Measurements from ENCODE around the gene ATXN1.

Gene ATXN1

GRCh38 chr6:16781348-16782169 is 20.3 kb upstream of the ATXN1 start:
- Histone ChIP-seq H3K9me3 (ENCODE audit: low read length) (no peaks in the 10 kb centered on the region), H3K4me1 (ENCODE audit: insufficient read depth, low read length) (no peaks in the 10 kb centered on the region), H3K9ac (ENCODE audit: low read length) (no peak overlapping the region), H3K27ac (ENCODE audit: low read depth, low read length) (no peak overlapping the region), H3K36me3 (ENCODE audit: insufficient read depth, low read length) (no peaks in the 10 kb centered on the region), H3K4me3 (ENCODE audit: low read depth in 1 of 2, low read length in 2 of 2) (no peak overlapping the region), H3K27me3 (ENCODE audit: control insufficient read depth in 1 of 2, insufficient read depth in 2 of 2, low read length in 2 of 2) (no peaks in the 10 kb centered on the region)

- Histone ChIP-seq H3K9ac (ENCODE audit: low read length) (no peak overlapping the region), H3K27me3 (ENCODE audit: control insufficient read depth in 1 of 2, insufficient read depth in 2 of 2, low read length in 2 of 2) (no peaks in the 10 kb centered on the region), H3K4me1 (ENCODE audit: insufficient read depth, low read length) (no peaks in the 10 kb centered on the region), H3K4me3 (ENCODE audit: low read depth in 1 of 2, low read length in 2 of 2) (no peak overlapping the region), H3K27ac (ENCODE audit: low read depth, low read length) (no peak overlapping the region), H3K9me3 (ENCODE audit: low read length) (no peaks in the 10 kb centered on the region), H3K36me3 (ENCODE audit: insufficient read depth, low read length) (no peaks in the 10 kb centered on the region)
These were observed 17.3 kb upstream of the ATXN1 start for GRCh38 chr6:16778521-16778920.

DNA sequence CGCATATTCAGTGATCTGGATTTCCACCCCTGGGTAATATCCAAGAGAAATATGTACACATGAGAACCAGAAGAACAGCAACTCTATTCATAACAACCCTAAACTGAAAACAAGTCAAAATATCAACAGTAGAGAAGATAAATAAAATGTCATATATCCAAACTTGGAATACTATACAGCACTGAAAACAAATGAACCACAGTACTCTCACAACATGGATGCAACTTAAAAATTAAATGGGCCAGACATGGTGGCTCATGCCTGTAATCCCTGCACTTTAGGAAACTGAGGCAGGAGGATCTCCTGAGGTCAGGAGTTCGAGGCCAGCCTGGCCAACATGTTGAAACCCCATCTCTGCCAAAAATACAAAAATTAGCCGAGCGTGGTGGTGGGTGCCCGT is 16.5 kb upstream of the ATXN1 start:
- H3K36me3 ChIP-seq (ENCODE audit: insufficient read depth, low read length), result no peaks in the 10 kb centered on the region
- no peak overlapping the region for H3K4me3 ChIP-seq (ENCODE audit: low read depth in 1 of 2, low read length in 2 of 2)
- no peaks in the 10 kb centered on the region for H3K4me1 ChIP-seq (ENCODE audit: insufficient read depth, low read length)
- H3K9me3 ChIP-seq (ENCODE audit: low read length), result no peaks in the 10 kb centered on the region
- H3K9ac ChIP-seq (ENCODE audit: low read length), result no peak overlapping the region
- H3K27ac ChIP-seq (ENCODE audit: low read depth, low read length), result no peak overlapping the region
- no peaks in the 10 kb centered on the region for H3K27me3 ChIP-seq (ENCODE audit: control insufficient read depth in 1 of 2, insufficient read depth in 2 of 2, low read length in 2 of 2)

DNA sequence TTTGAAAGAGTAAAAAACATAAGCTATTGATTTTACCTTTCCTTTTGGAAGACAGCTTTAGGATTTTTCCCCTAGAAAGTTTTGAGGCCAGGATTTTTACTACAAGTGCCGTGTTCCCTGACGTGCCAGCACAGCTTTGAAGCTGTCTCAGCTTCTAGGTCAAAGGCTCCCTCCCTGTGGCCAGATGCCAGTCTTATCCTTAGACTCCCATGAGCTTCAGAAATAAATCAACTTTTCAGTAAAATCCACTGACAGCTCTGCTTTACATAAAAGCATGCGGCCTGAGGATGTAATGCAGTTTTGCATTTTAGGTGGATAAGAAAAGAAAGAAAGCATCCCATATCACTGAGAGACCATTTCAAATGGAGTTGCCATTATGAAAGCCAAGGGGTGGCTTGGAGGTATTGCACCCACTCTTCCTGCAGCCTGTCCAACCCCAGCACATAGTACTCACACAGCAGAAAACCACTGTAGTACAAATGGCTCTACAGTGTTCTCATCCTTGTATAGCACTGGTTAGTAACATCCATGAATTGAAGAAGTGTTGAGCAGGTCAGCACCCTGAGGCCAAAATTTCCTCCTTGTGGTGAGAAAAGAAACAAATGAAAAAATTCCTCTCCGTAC is 15.2 kb upstream of the ATXN1 start:
- no peak overlapping the region for H3K27ac ChIP-seq (ENCODE audit: low read depth, low read length)
- H3K9ac ChIP-seq (ENCODE audit: low read length), result no peak overlapping the region
- no peaks in the 10 kb centered on the region for H3K36me3 ChIP-seq (ENCODE audit: insufficient read depth, low read length)
- H3K4me1 ChIP-seq (ENCODE audit: insufficient read depth, low read length), result no peaks in the 10 kb centered on the region
- no peaks in the 10 kb centered on the region for H3K27me3 ChIP-seq (ENCODE audit: control insufficient read depth in 1 of 2, insufficient read depth in 2 of 2, low read length in 2 of 2)
- no peaks in the 10 kb centered on the region for H3K9me3 ChIP-seq (ENCODE audit: low read length)
- H3K4me3 ChIP-seq (ENCODE audit: low read depth in 1 of 2, low read length in 2 of 2), result no peak overlapping the region

DNA sequence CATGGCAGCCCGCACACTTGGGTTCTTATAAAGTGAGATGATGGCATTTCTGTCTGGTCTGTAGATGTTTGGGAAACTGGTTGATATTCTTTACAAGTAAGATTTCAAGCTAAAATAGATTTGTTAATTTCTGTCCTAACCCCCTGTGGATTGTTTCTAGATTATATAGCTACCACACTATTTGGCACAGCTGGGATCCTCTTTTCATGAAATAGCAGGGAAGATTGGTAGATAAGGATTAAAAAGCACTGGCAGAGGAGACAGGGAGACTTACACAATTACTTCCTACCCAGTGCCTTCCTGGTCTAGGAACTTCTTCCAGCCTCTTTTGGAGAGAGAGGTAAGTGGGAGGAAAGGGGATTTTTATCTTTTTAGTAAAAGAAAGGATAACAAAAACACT is 13.2 kb upstream of the ATXN1 start:
- H3K9me3 ChIP-seq (ENCODE audit: low read length), result no peaks in the 10 kb centered on the region
- H3K9ac ChIP-seq (ENCODE audit: low read length), result no peak overlapping the region
- peaks cover 19% of the 10 kb centered on the region for H3K4me1 ChIP-seq (ENCODE audit: insufficient read depth, low read length)
- H3K4me3 ChIP-seq (ENCODE audit: low read depth in 1 of 2, low read length in 2 of 2), result no peak overlapping the region
- no peak overlapping the region for H3K27ac ChIP-seq (ENCODE audit: low read depth, low read length)
- no peaks in the 10 kb centered on the region for H3K27me3 ChIP-seq (ENCODE audit: control insufficient read depth in 1 of 2, insufficient read depth in 2 of 2, low read length in 2 of 2)
- H3K36me3 ChIP-seq (ENCODE audit: insufficient read depth, low read length), result no peaks in the 10 kb centered on the region

DNA sequence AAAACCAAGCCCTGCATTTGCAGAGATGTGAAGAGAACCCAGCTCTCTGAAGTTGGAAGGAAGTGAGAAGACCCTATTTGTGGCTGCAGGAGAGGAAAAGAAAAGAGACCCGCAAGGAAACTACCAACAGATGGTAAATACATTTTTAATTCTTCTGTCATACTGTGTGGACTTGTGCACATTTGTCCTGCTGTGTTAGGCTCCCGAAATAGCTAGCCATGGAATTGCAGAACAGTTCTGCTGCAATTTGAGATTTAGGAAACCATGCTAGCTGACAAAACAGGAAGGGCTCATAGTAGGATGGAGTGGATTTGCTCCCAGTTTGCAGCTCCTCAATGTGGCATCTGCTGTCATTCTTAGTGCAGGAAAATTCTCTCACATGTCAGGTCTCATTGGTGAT is 12.1 kb upstream of the ATXN1 start:
- H3K9me3 ChIP-seq (ENCODE audit: low read length), result no peaks in the 10 kb centered on the region
- no peak overlapping the region for H3K27ac ChIP-seq (ENCODE audit: low read depth, low read length)
- no peaks in the 10 kb centered on the region for H3K36me3 ChIP-seq (ENCODE audit: insufficient read depth, low read length)
- no peak overlapping the region for H3K9ac ChIP-seq (ENCODE audit: low read length)
- H3K27me3 ChIP-seq (ENCODE audit: control insufficient read depth in 1 of 2, insufficient read depth in 2 of 2, low read length in 2 of 2), result no peaks in the 10 kb centered on the region
- peaks cover 29% of the 10 kb centered on the region for H3K4me1 ChIP-seq (ENCODE audit: insufficient read depth, low read length)
- no peak overlapping the region for H3K4me3 ChIP-seq (ENCODE audit: low read depth in 1 of 2, low read length in 2 of 2)

DNA sequence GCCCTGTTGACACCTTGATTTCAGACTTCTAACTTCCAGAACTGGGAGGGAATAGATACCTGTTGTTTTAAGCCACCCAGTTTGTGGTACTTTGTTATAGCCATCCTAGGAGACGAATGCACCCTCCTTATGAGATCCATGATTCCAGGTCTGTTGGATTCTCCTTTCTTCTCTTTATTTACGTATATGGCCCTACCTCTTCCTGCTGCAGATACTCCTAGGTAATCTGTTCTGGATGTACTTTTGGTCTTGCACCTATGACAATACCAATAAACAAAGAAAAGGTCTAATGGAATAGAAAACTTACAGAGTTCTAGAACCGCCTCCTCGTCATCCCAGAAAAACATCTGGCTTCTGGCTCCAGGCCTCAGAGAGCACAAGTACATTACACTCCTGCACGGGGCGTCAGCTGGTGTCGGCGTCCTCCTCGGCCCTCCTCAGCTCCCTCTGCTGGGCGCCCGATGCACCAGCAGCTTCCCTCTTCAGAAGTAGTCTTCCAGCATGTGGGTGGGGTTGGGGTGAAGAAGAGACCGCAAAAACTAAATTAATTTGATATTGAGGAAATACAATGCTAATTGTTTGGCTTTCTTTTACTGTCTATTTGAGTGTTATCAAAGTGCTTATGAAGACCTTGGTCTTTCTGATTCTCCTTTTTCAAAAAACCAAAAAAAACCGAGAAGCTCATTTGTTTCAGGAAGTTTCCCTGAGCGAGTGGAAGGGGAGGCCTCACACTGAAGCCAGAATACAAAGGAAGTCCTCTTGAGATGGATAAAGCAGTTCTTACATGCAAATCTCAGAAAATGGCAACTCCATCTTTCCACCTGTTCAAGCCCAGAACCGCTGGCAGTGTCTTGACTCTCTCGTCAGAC is 9.7 kb upstream of the ATXN1 start:
- no peak overlapping the region for H3K9ac ChIP-seq (ENCODE audit: low read length)
- peak overlapping the region; percentile 71 for H3K27ac ChIP-seq (ENCODE audit: low read depth, low read length)
- H3K36me3 ChIP-seq (ENCODE audit: insufficient read depth, low read length), result no peaks in the 10 kb centered on the region
- no peaks in the 10 kb centered on the region for H3K27me3 ChIP-seq (ENCODE audit: control insufficient read depth in 1 of 2, insufficient read depth in 2 of 2, low read length in 2 of 2)
- H3K9me3 ChIP-seq (ENCODE audit: low read length), result no peaks in the 10 kb centered on the region
- H3K4me1 ChIP-seq (ENCODE audit: insufficient read depth, low read length), result peaks cover 44% of the 10 kb centered on the region
- peak overlapping the region in 1 of 2 donors; percentile 2 for H3K4me3 ChIP-seq (ENCODE audit: low read depth in 1 of 2, low read length in 2 of 2)

- H3K9ac ChIP-seq (ENCODE audit: low read length), result no peak overlapping the region
- H3K9me3 ChIP-seq (ENCODE audit: low read length), result no peaks in the 10 kb centered on the region
- H3K27ac ChIP-seq (ENCODE audit: low read depth, low read length), result peak overlapping the region; percentile 71
- no peaks in the 10 kb centered on the region for H3K36me3 ChIP-seq (ENCODE audit: insufficient read depth, low read length)
- no peak overlapping the region for H3K4me3 ChIP-seq (ENCODE audit: low read depth in 1 of 2, low read length in 2 of 2)
- H3K27me3 ChIP-seq (ENCODE audit: control insufficient read depth in 1 of 2, insufficient read depth in 2 of 2, low read length in 2 of 2), result no peaks in the 10 kb centered on the region
- H3K4me1 ChIP-seq (ENCODE audit: insufficient read depth, low read length), result peaks cover 47% of the 10 kb centered on the region
These were observed 8.7 kb upstream of the ATXN1 start for GRCh38 chr6:16769986-16770376.

DNA sequence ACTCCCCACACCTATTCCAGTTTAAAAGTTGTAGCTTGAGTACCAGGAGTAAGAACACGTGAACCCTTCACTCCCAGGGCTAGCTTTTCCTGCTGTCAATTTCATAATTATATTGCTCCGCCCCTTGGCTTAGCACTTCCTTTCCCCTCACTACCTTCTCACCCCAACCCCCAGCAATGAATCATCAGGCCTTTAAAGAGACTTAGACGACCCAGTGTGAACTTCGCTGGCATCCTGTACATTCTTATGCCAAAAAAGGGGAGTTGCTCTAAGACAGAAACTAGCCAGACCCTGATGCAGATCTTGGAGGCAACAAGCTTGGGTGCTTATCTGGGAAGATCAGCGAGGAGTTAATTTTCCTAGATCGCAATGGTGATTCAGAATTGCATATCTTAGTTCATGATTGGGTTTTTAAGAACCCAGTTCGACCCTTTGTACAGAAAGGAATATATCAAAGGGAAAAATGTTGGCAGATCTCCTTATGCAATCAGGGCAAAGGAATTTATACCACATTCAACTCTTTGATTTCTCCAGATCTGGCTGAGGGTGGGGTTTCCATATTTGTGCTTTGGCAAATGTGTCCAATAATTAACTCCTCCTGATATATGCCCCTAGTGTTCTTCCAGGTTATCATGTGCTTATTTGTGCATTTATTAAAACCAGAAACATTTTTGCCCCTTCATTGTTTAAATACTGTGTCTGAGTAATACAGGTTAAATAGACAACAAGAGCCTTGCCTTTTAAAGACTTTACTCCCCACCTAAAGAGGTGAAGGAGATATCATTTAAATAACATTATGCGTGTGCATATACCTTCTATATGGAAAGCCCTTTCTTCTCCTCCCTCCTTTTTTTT is 8.1 kb upstream of the ATXN1 start:
- Histone ChIP-seq H3K36me3 (ENCODE audit: insufficient read depth, low read length) (no peaks in the 10 kb centered on the region), H3K9ac (ENCODE audit: low read length) (no peak overlapping the region), H3K27me3 (ENCODE audit: control insufficient read depth in 1 of 2, insufficient read depth in 2 of 2, low read length in 2 of 2) (no peaks in the 10 kb centered on the region), H3K4me1 (ENCODE audit: insufficient read depth, low read length) (peaks cover 52% of the 10 kb centered on the region), H3K9me3 (ENCODE audit: low read length) (no peaks in the 10 kb centered on the region), H3K27ac (ENCODE audit: low read depth, low read length) (peak overlapping the region; percentile 71), H3K4me3 (ENCODE audit: low read depth in 1 of 2, low read length in 2 of 2) (peak overlapping the region in 1 of 2 donors; percentile 21)

DNA sequence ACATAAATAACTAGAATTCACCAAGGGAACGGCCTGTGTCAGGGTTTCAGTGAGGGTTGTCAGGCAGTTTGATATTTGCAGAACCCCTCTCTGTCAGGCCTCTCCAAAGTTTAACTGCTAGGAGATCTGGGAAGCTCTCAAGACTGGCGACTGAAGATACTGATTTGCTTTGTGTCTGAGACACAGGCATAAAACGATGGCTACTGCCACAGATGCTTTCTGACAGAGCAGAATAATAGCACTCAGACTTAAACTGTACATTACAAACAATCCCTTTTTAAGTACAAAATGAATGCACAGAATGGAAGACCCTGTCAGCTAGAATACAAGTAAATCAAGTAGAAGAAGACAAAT is 7.2 kb upstream of the ATXN1 start:
- H3K9me3 ChIP-seq (ENCODE audit: low read length), result no peaks in the 10 kb centered on the region
- H3K36me3 ChIP-seq (ENCODE audit: insufficient read depth, low read length), result no peaks in the 10 kb centered on the region
- no peak overlapping the region for H3K9ac ChIP-seq (ENCODE audit: low read length)
- peak overlapping the region; percentile 77 for H3K27ac ChIP-seq (ENCODE audit: low read depth, low read length)
- H3K4me1 ChIP-seq (ENCODE audit: insufficient read depth, low read length), result peaks cover 57% of the 10 kb centered on the region
- no peaks in the 10 kb centered on the region for H3K27me3 ChIP-seq (ENCODE audit: control insufficient read depth in 1 of 2, insufficient read depth in 2 of 2, low read length in 2 of 2)
- no peak overlapping the region for H3K4me3 ChIP-seq (ENCODE audit: low read depth in 1 of 2, low read length in 2 of 2)
